ENCODE measurements around the gene ADAMTS2.
"Not testable (repeated sequence)": the region's sequence is repeated elsewhere in the genome, so short reads cannot be mapped to it uniquely, and the experiment has no call there.

The ADAMTS2 gene

DNA sequence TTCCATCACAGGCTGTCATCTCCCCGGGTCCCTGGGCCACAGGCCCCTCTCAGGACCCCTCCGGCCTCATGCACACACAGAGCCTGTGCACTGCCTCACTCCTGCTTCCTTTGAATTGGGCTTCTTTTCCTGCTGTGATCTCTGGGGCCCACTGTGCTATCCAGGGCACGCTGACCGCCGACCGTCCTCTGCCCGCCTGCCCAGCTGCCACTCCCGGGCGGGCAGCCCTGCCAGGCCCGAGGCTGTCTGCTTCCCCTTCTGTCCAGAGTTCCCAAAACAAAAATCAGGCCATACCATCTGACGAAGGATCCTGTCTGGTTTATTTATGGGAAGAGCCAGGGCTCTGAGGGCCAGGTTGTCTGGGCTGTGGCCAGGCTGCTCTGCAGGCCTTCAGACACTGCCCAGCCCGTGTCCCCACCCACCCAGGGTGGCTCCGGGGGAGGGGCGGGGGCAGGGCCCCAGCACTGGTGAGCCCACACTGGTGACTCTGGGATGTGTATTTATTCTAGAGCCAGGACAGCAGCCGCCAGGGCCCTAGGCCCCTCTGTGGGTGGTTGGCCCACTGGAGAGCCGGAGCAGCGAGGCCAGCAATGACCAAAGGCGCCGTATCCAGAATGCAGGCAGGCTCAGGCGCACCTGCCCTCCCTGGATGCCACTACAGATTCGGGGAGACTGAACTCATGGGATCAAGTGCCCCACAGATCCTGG lies 57.0 kb downstream of the ADAMTS2 start:
- H3K27ac ChIP-seq = no peak overlapping the region
- no peak for TF ChIP-seq ZFX (IDR thresholded peaks at IDR 0.05)
- TF ChIP-seq, protein P1, sequence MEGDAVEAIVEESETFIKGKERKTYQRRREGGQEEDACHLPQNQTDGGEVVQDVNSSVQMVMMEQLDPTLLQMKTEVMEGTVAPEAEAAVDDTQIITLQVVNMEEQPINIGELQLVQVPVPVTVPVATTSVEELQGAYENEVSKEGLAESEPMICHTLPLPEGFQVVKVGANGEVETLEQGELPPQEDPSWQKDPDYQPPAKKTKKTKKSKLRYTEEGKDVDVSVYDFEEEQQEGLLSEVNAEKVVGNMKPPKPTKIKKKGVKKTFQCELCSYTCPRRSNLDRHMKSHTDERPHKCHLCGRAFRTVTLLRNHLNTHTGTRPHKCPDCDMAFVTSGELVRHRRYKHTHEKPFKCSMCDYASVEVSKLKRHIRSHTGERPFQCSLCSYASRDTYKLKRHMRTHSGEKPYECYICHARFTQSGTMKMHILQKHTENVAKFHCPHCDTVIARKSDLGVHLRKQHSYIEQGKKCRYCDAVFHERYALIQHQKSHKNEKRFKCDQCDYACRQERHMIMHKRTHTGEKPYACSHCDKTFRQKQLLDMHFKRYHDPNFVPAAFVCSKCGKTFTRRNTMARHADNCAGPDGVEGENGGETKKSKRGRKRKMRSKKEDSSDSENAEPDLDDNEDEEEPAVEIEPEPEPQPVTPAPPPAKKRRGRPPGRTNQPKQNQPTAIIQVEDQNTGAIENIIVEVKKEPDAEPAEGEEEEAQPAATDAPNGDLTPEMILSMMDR (conservative IDR thresholded peaks at IDR 0.05) = no peak

DNA sequence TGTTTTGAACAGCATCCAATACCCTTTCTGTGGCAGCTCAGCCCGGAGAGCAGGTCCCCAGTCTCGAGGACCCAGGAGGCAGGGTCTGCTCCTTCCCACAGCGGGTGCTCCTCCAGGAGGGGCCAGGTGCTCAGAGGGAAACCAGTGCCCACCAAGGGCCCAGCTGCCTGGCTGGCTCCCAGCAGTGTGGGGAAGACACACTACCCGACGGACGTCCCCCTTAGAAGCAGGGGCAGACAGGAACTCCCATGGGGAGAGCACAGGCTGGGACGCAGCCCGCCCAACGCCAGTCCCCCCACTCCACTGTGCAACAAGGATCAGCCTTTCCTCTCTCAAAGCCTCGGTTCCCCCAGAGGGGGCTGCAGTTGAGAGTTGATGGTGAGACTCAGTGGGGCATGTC lies 57.6 kb downstream of the ADAMTS2 start:
- TF ChIP-seq ZFX (IDR thresholded peaks at IDR 0.05) = no peak
- TF ChIP-seq, protein P1 (conservative IDR thresholded peaks at IDR 0.05) = no peak
- no peak overlapping the region for H3K27ac ChIP-seq

DNA sequence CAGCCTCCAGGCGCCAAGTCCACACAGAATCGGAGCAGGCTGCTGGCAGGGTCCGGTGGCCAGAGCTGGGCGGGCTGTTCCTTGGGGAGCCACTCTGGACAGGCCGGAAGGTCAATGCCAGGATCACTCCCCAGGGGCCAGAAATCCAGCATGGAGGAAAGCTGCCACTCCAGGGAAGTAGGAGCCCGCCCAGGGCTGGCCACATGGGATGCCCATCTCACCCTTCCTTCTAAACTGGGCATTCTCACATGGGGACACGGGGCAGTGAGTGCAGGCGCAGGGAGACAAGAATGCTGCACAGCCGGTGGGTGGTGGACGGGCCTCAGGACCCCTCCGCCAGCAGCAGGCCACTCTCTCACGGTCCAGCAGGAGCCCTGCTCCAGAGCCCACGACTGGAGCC lies 58.2 kb downstream of the ADAMTS2 start:
- H3K27ac ChIP-seq = no peak overlapping the region
- TF ChIP-seq, protein P1 (conservative IDR thresholded peaks at IDR 0.05) = no peak

DNA sequence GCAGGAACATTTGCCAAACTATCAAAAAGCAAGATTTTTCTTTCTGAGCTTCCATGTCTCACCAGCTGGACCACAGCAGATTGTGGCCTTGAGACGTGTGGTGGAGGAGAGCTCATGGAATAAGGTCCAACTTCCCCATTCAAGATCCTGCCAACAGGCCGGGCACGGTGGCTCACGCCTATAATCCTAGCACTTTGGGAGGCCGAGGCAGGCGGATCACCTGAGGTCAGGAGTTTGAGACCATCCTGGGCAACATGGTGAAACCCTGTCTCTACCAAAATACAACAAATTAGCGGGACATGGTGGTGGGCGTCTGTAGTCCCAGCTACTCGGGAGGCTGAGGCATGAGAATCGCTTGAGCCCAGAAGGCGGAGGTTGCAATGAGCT lies 59.5 kb downstream of the ADAMTS2 start:
- not testable (repeated sequence) for H3K27ac ChIP-seq

DNA sequence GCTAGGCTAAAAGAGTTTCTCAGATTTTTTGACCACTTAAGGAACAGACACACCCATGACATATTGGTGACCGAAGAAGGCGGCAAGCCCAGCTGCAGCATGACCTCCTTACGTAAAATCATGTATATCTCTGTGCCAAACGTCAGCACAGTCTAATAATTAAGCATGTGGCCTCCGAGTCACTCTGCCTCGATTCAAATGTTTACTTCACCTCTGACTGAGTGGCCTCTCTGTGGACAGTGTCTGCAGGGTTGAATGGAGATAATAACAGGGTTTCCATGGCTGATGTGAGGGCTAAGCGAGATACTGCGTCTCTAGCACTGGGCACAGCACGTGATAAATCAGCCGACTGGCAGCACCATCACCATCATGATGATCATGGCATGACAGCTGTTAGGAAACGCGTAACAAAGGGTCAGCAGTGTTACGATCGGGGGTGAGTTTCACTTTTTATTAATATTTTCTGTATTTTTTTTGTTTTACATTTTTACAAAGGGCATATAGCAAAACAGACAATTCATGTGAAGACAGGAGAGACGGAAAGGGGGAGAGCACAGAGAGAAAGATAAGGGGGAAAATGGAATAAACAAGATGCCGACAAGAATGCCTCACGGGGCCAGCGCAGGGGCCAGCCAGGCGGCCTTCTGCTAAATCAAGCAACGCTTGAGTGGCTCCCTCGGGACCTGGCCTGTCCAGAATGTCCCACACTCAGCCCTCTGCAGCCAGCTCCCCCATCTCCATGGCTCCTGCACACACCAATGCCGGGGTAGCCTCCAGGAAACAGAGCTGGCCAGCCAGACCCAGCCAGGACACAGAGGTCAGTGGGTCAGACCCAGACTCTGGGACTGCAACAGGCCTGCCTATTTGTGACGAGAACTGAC lies 60.3 kb downstream of the ADAMTS2 start:
- TF ChIP-seq, protein P1 (conservative IDR thresholded peaks at IDR 0.05) = no peak
- TF ChIP-seq ZFX (IDR thresholded peaks at IDR 0.05) = no peak
- H3K27ac ChIP-seq = no peak overlapping the region

DNA sequence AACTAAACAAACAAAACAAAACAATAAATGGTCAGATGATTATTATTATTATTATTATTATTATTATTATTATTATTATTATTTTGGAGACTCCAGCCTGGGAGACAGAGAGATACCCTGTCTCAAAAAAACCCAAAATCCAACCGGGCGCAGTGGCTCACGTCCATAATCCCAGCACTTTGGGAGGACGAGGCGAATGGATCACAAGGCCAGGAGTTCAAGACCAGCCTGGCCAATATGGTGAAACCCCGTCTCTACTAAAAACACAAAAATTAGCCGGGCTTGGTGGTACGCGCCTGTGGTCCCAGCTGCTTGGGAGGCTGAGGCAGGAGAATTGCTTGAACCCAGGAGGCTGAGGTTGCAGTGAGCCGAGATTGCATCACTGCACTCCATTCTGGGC lies 61.4 kb downstream of the ADAMTS2 start:
- H3K27ac ChIP-seq = not testable (repeated sequence)

DNA sequence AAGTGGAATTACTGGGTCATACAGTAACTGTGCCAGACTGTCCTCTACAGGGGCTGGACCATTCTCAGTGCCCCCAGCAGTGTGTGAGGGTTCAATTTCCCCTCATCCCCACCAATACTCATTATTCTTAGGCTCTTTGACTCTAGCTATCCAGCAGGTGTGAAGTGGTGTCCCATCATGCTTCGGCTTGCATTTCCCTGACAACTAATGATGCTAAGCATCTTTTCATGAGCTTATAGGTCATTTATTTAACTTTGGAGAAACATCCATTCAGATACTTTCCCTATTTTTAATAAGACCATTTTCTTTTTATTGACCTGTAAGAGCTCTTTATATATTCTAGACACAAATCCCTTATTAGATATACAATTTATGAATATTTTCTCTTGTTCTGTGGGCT lies 63.6 kb downstream of the ADAMTS2 start:
- no peak overlapping the region for H3K27ac ChIP-seq
- TF ChIP-seq ZFX (IDR thresholded peaks at IDR 0.05) = no peak
- TF ChIP-seq, protein P1 (conservative IDR thresholded peaks at IDR 0.05) = no peak

DNA sequence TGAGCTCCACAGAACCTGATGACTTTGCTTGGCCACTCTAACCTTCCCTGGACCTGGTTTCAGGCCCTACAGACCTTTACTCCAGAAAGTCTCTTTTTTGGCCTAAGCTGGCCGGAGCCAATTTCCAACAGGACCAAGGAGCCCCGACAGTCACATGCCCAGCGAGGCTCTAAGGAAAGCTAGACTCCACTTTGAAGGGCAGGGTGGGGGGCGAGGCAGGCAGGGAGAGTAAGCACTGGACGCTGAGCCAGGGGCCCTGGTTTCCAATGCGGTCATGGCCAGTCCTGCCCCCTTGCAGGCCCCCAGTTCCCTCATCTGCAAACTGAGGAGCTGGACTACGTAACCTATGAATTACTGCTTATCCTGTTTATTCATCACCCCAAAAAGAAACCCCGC lies 65.2 kb downstream of the ADAMTS2 start:
- TF ChIP-seq, protein P1 (conservative IDR thresholded peaks at IDR 0.05) = no peak
- TF ChIP-seq ZFX (IDR thresholded peaks at IDR 0.05) = no peak
- no peak overlapping the region for H3K27ac ChIP-seq
